Natural killer cell (primary cell): ENCODE data around the gene GPC5. TPM values are rescaled to one million over a fixed set of nuclear protein-coding genes. Genes with fewer than 3 reads are reported as not detected.

Source experiments
- ATAC-seq, 3 donors: fragments of 150-1000 bp in 2 of 3; fragments of 200-7000 bp in 1 of 3; cut with Tn5 transposase; 1 replicate in 1 of 3; 2 replicates in 2 of 3; pipeline ENCODE4 v1.10.0; 2021; ENCODE audit warnings: mild to moderate bottlenecking in 2 of 3, moderate library complexity in 2 of 3
- DNase-seq, 2 donors: peaks; one replicate each; pipeline versions ENCODE4 v3.0.0 to v3.0.0-alpha.2; 2013 to 2021; ENCODE audit warnings: mixed read lengths in 1 of 2
- H3K27ac ChIP-seq: one replicate; pipeline ENCODE4 v1.5.1; 2013; ENCODE audit warnings: mild to moderate bottlenecking, low read length
- H3K27me3 ChIP-seq: one replicate; pipeline ENCODE4 v1.6.1; 2013; ENCODE audit warnings: low read length; ENCODE audit not compliant: control insufficient read depth, insufficient read depth
- H3K36me3 ChIP-seq: one replicate; pipeline ENCODE4 v1.6.1; 2013; ENCODE audit warnings: low read length; ENCODE audit not compliant: control insufficient read depth, insufficient read depth
- H3K4me1 ChIP-seq: one replicate; pipeline ENCODE4 v1.6.1; 2013; ENCODE audit warnings: low read length; ENCODE audit not compliant: control insufficient read depth, insufficient read depth
- H3K4me3 ChIP-seq: one replicate; pipeline ENCODE4 v1.5.1; 2013; ENCODE audit warnings: low read length
- H3K9me3 ChIP-seq: one replicate; pipeline ENCODE4 v1.6.1; 2013; ENCODE audit warnings: low read length; ENCODE audit not compliant: control insufficient read depth, insufficient read depth
- H3K27ac Mint-ChIP-seq, 2 donors: one replicate each; pipeline ENCODE4 v1.8.0; 2022; ENCODE audit warnings: mild to moderate bottlenecking in 2 of 2, mixed read lengths in 2 of 2, moderate library complexity in 1 of 2
- H3K27me3 Mint-ChIP-seq, 2 donors: one replicate each; pipeline ENCODE4 v1.8.0; 2022; ENCODE audit warnings: low read depth in 2 of 2, mixed read lengths in 2 of 2
- H3K36me3 Mint-ChIP-seq: one replicate; pipeline ENCODE4 v1.8.0; 2022; ENCODE audit warnings: mixed read lengths
- H3K4me1 Mint-ChIP-seq, 2 donors: one replicate each; pipeline ENCODE4 v1.8.0; 2022; ENCODE audit warnings: mixed read lengths in 2 of 2
- H3K4me3 Mint-ChIP-seq: one replicate; pipeline ENCODE4 v1.8.0; 2022; ENCODE audit warnings: mild to moderate bottlenecking, moderate library complexity, mixed read lengths
- H3K9me3 Mint-ChIP-seq, 2 donors: one replicate each; pipeline ENCODE4 v1.8.0; 2022; ENCODE audit warnings: mixed read lengths in 2 of 2
- WGBS: methylation state at CpG from one replicate; pipeline ENCODE4 v1.1.7; 2013; ENCODE audit warnings: missing lambda C conversion rate; ENCODE audit not compliant: insufficient coverage; 5-methylcytosine and 5-hydroxymethylcytosine counted together
- intact Hi-C: fragments of 100-400 bp; cut with micrococcal nuclease; formaldehyde crosslinking; loops from one replicate; pipeline ENCODE4 v1.14.2; 2022
- total RNA-seq, 4 donors: library from RNA; stranded (reverse); fragments of 120-200 nt in 1 of 4; gene quantifications; one replicate each; pipeline versions ENCODE4 v1.2.3 to v1.2.4, GENCODE V29; 2013 to 2022
- TF ChIP-seq, protein P1 (sequence below): fragments of 200-600 bp; IDR thresholded peaks from one replicate; pipeline ENCODE4 v1.8.0; 2022; ENCODE audit warnings: antibody characterized with exemption

Gene GPC5
- total RNA-seq, 3 donors from 2014 or later (not counting 1 experiment from before 2014, with no cell fraction given), result not detected

DNA sequence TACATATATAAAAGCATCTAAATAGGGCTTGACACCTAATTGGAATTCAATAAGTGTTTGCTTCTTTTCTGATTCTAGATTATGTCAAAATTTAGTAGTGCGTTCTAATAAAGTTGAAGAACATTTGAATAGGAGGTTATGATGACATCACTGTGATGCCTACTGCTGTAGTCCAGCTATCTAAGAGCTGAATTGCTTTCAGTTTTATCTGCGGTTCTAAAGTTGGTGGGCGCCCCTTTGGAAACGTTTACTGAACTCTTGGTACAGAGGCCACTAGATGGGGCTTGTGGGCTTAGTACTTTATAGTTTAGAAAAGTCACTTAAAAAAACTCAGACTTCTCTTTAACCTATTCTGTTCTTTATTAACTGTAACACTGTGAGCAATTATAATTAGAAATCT is 776.9 kb downstream of the GPC5 start:
- no peaks in the 10 kb centered on the region for H3K27me3 ChIP-seq
- TF ChIP-seq, protein P1, sequence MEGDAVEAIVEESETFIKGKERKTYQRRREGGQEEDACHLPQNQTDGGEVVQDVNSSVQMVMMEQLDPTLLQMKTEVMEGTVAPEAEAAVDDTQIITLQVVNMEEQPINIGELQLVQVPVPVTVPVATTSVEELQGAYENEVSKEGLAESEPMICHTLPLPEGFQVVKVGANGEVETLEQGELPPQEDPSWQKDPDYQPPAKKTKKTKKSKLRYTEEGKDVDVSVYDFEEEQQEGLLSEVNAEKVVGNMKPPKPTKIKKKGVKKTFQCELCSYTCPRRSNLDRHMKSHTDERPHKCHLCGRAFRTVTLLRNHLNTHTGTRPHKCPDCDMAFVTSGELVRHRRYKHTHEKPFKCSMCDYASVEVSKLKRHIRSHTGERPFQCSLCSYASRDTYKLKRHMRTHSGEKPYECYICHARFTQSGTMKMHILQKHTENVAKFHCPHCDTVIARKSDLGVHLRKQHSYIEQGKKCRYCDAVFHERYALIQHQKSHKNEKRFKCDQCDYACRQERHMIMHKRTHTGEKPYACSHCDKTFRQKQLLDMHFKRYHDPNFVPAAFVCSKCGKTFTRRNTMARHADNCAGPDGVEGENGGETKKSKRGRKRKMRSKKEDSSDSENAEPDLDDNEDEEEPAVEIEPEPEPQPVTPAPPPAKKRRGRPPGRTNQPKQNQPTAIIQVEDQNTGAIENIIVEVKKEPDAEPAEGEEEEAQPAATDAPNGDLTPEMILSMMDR, result no peak
- no peak overlapping the region for H3K4me3 Mint-ChIP-seq
- WGBS, result 17% methylated on average over 3 of the region's 4 CpGs
- H3K27me3 Mint-ChIP-seq, result no peaks in the 10 kb centered on the region
- no peaks in the 10 kb centered on the region for H3K36me3 ChIP-seq
- ATAC-seq (no peak), DNase-seq (no peak)
- peaks cover 14 to 16% of the 10 kb centered on the region in 2 donors for H3K9me3 Mint-ChIP-seq
- no peaks in the 10 kb centered on the region for H3K36me3 Mint-ChIP-seq
- no peaks in the 10 kb centered on the region for H3K4me1 Mint-ChIP-seq
- no peaks in the 10 kb centered on the region for H3K4me1 ChIP-seq
- no peak overlapping the region for H3K27ac Mint-ChIP-seq
- H3K27ac ChIP-seq, result no peak overlapping the region
- no peak overlapping the region for H3K4me3 ChIP-seq
- intact Hi-C loops, result no loop called here
- no peaks in the 10 kb centered on the region for H3K9me3 ChIP-seq

DNA sequence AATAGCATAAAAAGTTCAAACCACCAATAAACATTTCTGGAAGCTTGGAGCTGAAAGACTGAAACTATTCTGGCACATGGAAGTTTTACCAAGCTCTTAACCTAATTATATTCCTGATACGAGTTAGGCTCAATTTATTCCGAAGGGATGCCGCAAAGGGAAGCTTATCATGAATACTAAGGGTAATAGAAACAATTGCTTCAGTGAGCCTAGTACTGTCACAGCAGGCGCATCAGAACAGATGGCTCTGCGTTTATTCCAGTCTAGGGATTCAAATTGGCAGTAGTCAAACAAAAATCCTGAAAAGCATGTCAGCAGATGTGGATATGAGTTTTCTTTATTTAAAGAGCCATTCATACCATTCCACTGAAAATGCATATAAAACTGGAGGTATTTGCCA is 779.5 kb downstream of the GPC5 start:
- Histone ChIP-seq H3K36me3 (no peaks in the 10 kb centered on the region), H3K4me1 (no peaks in the 10 kb centered on the region), H3K27ac (no peak overlapping the region), H3K9me3 (no peaks in the 10 kb centered on the region), H3K27me3 (no peaks in the 10 kb centered on the region), H3K4me3 (no peak overlapping the region)
- Mint-ChIP-seq H3K27me3 (no peaks in the 10 kb centered on the region), H3K4me1 (no peaks in the 10 kb centered on the region), H3K36me3 (no peaks in the 10 kb centered on the region), H3K9me3 (peaks cover 3 to 5% of the 10 kb centered on the region in 2 donors), H3K27ac (no peak overlapping the region), H3K4me3 (no peak overlapping the region)
- intact Hi-C loops, result no loop called here
- TF ChIP-seq, protein P1, result no peak
- DNase-seq (no peak), ATAC-seq (no peak)
- WGBS, result 91% methylated on average over 5 of the region's 5 CpGs

DNA sequence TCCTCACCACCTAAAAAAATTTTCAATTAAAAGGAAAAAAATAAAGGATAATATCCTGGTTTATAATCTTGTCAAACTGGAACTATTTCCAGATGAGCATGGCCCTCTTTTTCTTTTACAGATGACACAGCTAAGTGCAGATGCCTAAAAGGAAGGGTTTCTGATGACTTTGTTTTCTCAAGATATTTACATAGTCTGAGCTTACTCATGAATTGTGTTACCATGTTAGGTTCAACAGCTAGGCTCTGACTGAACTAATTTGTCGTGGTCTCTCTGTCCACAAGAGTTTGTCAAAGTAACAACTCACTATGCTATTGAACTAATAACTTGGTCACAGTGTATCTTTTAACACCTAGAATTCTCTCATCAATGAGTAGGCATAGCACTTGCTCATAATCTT is 780.8 kb downstream of the GPC5 start:
- Histone ChIP-seq H3K9me3 (no peaks in the 10 kb centered on the region), H3K4me1 (no peaks in the 10 kb centered on the region), H3K4me3 (no peak overlapping the region), H3K36me3 (no peaks in the 10 kb centered on the region), H3K27me3 (no peaks in the 10 kb centered on the region), H3K27ac (no peak overlapping the region)
- Mint-ChIP-seq H3K36me3 (no peaks in the 10 kb centered on the region), H3K4me3 (no peak overlapping the region), H3K9me3 (peaks cover 2 to 3% of the 10 kb centered on the region in 2 donors), H3K27ac (no peak overlapping the region), H3K27me3 (no peaks in the 10 kb centered on the region), H3K4me1 (no peaks in the 10 kb centered on the region)
- intact Hi-C loops, result no loop called here
- no peak for ATAC-seq
- WGBS, result 92% methylated on average over 1 of the region's 1 CpG
- DNase-seq, result no peak
- TF ChIP-seq, protein P1, result no peak

- TF ChIP-seq, protein P1, result peak; percentile 57
- DNase-seq, result peak in 1 of 2 donors; percentile 55
- WGBS, result no CpG with 5 or more reads among the region's 1 CpG
- no peaks in the 10 kb centered on the region for H3K4me1 Mint-ChIP-seq
- no peak overlapping the region for H3K4me3 ChIP-seq
- no peaks in the 10 kb centered on the region for H3K36me3 ChIP-seq
- intact Hi-C loops, result no loop called here
- H3K27me3 Mint-ChIP-seq, result no peaks in the 10 kb centered on the region
- ATAC-seq, result no peak
- H3K4me1 ChIP-seq, result no peaks in the 10 kb centered on the region
- no peak overlapping the region for H3K4me3 Mint-ChIP-seq
- H3K9me3 Mint-ChIP-seq, result peaks cover 0 to 3% of the 10 kb centered on the region in 2 donors
- no peaks in the 10 kb centered on the region for H3K9me3 ChIP-seq
- no peak overlapping the region for H3K27ac ChIP-seq
- no peaks in the 10 kb centered on the region for H3K36me3 Mint-ChIP-seq
- no peaks in the 10 kb centered on the region for H3K27me3 ChIP-seq
- H3K27ac Mint-ChIP-seq, result no peak overlapping the region
These were observed 789.1 kb downstream of the GPC5 start for GRCh38 chr13:92187378-92187989.
